NOMO-1 treated with dmso at 0.1 percent for 144 hours (cell line): ENCODE results near the gene P2RX5.
A peak's percentile ranks its signal among the peaks of the same experiment; 100 is the strongest.

ENCODE experiments used
- DNase-seq: peaks from one replicate; lab custom pipeline; 2025; ENCODE audit not compliant: unreplicated experiment; lab: John Stamatoyannopoulos, UW

P2RX5 gene

GRCh38 chr17:3683054-3683511 is 12.9 kb downstream of the P2RX5 start:
- no peak for DNase-seq

GRCh38 chr17:3682033-3682432 is 13.9 kb downstream of the P2RX5 start:
- no peak for DNase-seq

- no peak for DNase-seq
These were observed 14.4 kb downstream of the P2RX5 start for GRCh38 chr17:3681565-3681964.

GRCh38 chr17:3681057-3681456 is 14.9 kb downstream of the P2RX5 start:
- DNase-seq = no peak

GRCh38 chr17:3679531-3680126 is 16.3 kb downstream of the P2RX5 start:
- no peak for DNase-seq

- no peak for DNase-seq
These were observed 17.0 kb downstream of the P2RX5 start for GRCh38 chr17:3678821-3679530.

GRCh38 chr17:3678095-3678820 is 17.7 kb downstream of the P2RX5 start:
- no peak for DNase-seq

- DNase-seq = no peak
These were observed 20.1 kb downstream of the P2RX5 start for GRCh38 chr17:3675886-3676285.

- no peak for DNase-seq
These were observed 23.4 kb downstream of the P2RX5 start for GRCh38 chr17:3672571-3672970.

- no peak for DNase-seq
These were observed 26.4 kb downstream of the P2RX5 start for GRCh38 chr17:3669548-3669947.

GRCh38 chr17:3669085-3669347 is 26.9 kb downstream of the P2RX5 start:
- DNase-seq = no peak

- DNase-seq = peak; percentile 94
These were observed 27.5 kb downstream of the P2RX5 start, which contains the start of the genes EMC6 and TAX1BP3 for GRCh38 chr17:3668279-3669084. Gene EMC6 (plus strand): TSS chr17:3668812. CDS start chr17:3669147, 335 bp downstream. Gene TAX1BP3 (minus strand): TSS chr17:3668578. CDS start chr17:3668526, 52 bp downstream.

- no peak for DNase-seq
These were observed 28.3 kb downstream of the P2RX5 start for GRCh38 chr17:3667366-3668278.

- no peak for DNase-seq
These were observed 29.4 kb downstream of the P2RX5 start for GRCh38 chr17:3666516-3666915.

GRCh38 chr17:3665834-3666233 is 30.1 kb downstream of the P2RX5 start:
- no peak for DNase-seq

- DNase-seq = no peak
These were observed 32.6 kb downstream of the P2RX5 start for GRCh38 chr17:3663102-3664011.

- DNase-seq = no peak
These were observed 35.6 kb downstream of the P2RX5 start for GRCh38 chr17:3660311-3660891.

GRCh38 chr17:3659541-3660111 is 36.3 kb downstream of the P2RX5 start:
- DNase-seq = no peak
